ENCODE data around the gene PLAU.
"Not testable (repeated sequence)": the region's sequence is repeated elsewhere in the genome, so short reads cannot be mapped to it uniquely, and the experiment has no call there.

The PLAU gene

GRCh38 chr10:73948947-73949633 is 38.2 kb downstream of the PLAU start:
- in situ Hi-C loops (cut with MboI; ENCODE audit: low sequenced_read_pairs): no loop called here

GRCh38 chr10:73950155-73950948 is 39.4 kb downstream of the PLAU start:
- in situ Hi-C loops (cut with MboI; ENCODE audit: low sequenced_read_pairs): no loop called here

- in situ Hi-C loops (cut with MboI; ENCODE audit: low sequenced_read_pairs): no loop called here
Observed at GRCh38 chr10:73953665-73954064, 42.7 kb downstream of the PLAU start.

- in situ Hi-C loops (cut with MboI; ENCODE audit: low sequenced_read_pairs): no loop called here
Observed at GRCh38 chr10:73954737-73955136, 43.8 kb downstream of the PLAU start.

- in situ Hi-C loops (cut with MboI; ENCODE audit: low sequenced_read_pairs): no loop called here
Observed at GRCh38 chr10:73955719-73956118, 44.8 kb downstream of the PLAU start.

GRCh38 chr10:73956476-73957359 is 45.8 kb downstream of the PLAU start:
- in situ Hi-C loops (cut with MboI; ENCODE audit: low sequenced_read_pairs): no loop called here

- in situ Hi-C loops (cut with MboI; ENCODE audit: low sequenced_read_pairs): no loop called here
Observed at GRCh38 chr10:73959484-73960243, 48.7 kb downstream of the PLAU start.

- in situ Hi-C loops (cut with MboI; ENCODE audit: low sequenced_read_pairs): no loop called here
Observed at GRCh38 chr10:73962386-73962785, 51.5 kb downstream of the PLAU start.

- in situ Hi-C loops (cut with MboI; ENCODE audit: low sequenced_read_pairs): not testable (repeated sequence)
Observed at GRCh38 chr10:73963533-73963932, 52.6 kb downstream of the PLAU start.

GRCh38 chr10:73964743-73965142 is 53.8 kb downstream of the PLAU start:
- in situ Hi-C loops (cut with MboI; ENCODE audit: low sequenced_read_pairs): no loop called here

GRCh38 chr10:73965267-73965889 is 54.4 kb downstream of the PLAU start:
- in situ Hi-C loops (cut with MboI; ENCODE audit: low sequenced_read_pairs): not testable (repeated sequence)

GRCh38 chr10:73965890-73966768 is 55.2 kb downstream of the PLAU start:
- in situ Hi-C loops (cut with MboI; ENCODE audit: low sequenced_read_pairs): no loop called here

- in situ Hi-C loops (cut with MboI; ENCODE audit: low sequenced_read_pairs): no loop called here
Observed at GRCh38 chr10:73967022-73967429, 56.1 kb downstream of the PLAU start.

Data from HL-60/S4 treated with phorbol 12-myristate 13-acetate at 8.2 ng/mL for 4 days and 3 days (cell line).